Upper lobe of left lung (tissue), 6 donors: ENCODE measurements around the gene PNKP. TPM values are rescaled to one million over a fixed set of nuclear protein-coding genes. Genes with fewer than 3 reads are reported as not detected.

Experiments used
- ATAC-seq, 2 donors: fragments of 200-7000 bp; cut with Tn5 transposase; one replicate each; pipeline ENCODE4 v1.9.1; 2022; ENCODE audit warnings: mild to moderate bottlenecking in 2 of 2, moderate library complexity in 2 of 2; ENCODE audit not compliant: low FRiP score in 2 of 2
- DNase-seq, 2 donors: peaks; one replicate each; pipeline ENCODE4 v3.0.0-alpha.2; 2019 to 2020
- H3K27ac ChIP-seq, 4 donors: fragments of 200-600 bp; sonication (generic); one replicate each; pipeline ENCODE4 v1.5.1; 2016 to 2019
- H3K27me3 ChIP-seq, 4 donors: fragments of 200-600 bp; sonication (generic); one replicate each; pipeline ENCODE4 v1.5.1; 2017 to 2019
- H3K36me3 ChIP-seq, 4 donors: fragments of 200-600 bp; sonication (generic); one replicate each; pipeline ENCODE4 v1.5.1; 2016 to 2019
- H3K4me1 ChIP-seq, 4 donors: fragments of 200-600 bp; sonication (generic); one replicate each; pipeline ENCODE4 v1.5.1; 2018 to 2019
- H3K4me3 ChIP-seq, 4 donors: fragments of 200-600 bp; sonication (generic); one replicate each; pipeline ENCODE4 v1.5.1; 2017 to 2019; ENCODE audit warnings: mild to moderate bottlenecking in 2 of 4, moderate library complexity in 1 of 4
- H3K9me3 ChIP-seq, 4 donors: fragments of 200-600 bp; sonication (generic); one replicate each; pipeline ENCODE4 v1.5.1; 2018 to 2019
- EP300 ChIP-seq, 4 donors: sonication (generic); formaldehyde crosslinking; IDR thresholded peaks; one replicate each; pipeline ENCODE4 v1.5.1; 2017; ENCODE audit warnings: antibody characterized with exemption in 4 of 4, control low read depth in 2 of 4
- POLR2A ChIP-seq, 4 donors: fragments of 450-650 bp; IDR thresholded peaks; one replicate each; pipeline ENCODE4 v1.5.1; 2016 to 2017; ENCODE audit warnings: antibody characterized with exemption in 4 of 4, mild to moderate bottlenecking in 2 of 4
- POLR2AphosphoS5 ChIP-seq, 2 donors: sonication (generic); formaldehyde crosslinking; IDR thresholded peaks; one replicate each; pipeline ENCODE4 v1.5.1; 2017; ENCODE audit warnings: antibody characterized with exemption in 2 of 2
- WGBS, 2 donors: methylation state at CpG; one replicate each; pipeline ENCODE4 v1.1.5; 2017 to 2018; 5-methylcytosine and 5-hydroxymethylcytosine counted together
- small RNA-seq, 4 donors: library from RNA; depleted of rRNA; stranded (forward); fragments of <200 nt; gene quantifications; one replicate each; pipeline ENCODE3, GENCODE V24; 2016
- total RNA-seq, 6 donors: library from RNA; depleted of rRNA in 4 of 6; stranded (reverse); fragments of >200 nt in 4 of 6; gene quantifications; one replicate each; pipeline versions ENCODE4 v1.1.0 to v1.2.1, GENCODE V29; 2016 to 2021
- TF ChIP-seq, protein P1 (sequence below), 6 experiments: fragments of 450-650 bp in 4 of 6; fragments of 200-600 bp in 2 of 6; sonication (generic) in 2 of 6; IDR thresholded peaks; one replicate each; pipeline ENCODE4 v1.5.1; 2016 to 2019; ENCODE audit warnings: antibody characterized with exemption in 6 of 6
- donor health status: DM: no; HTN: no; CAD: no; lungs with moderate emphysema.
- donor health status: DM: no; HTN: yes; CAD: no; lungs with severe emphysema.

Gene PNKP
- total RNA-seq, 6 donors from 2014 or later = 47.6 to 321 (median 88.6) TPM

DNA sequence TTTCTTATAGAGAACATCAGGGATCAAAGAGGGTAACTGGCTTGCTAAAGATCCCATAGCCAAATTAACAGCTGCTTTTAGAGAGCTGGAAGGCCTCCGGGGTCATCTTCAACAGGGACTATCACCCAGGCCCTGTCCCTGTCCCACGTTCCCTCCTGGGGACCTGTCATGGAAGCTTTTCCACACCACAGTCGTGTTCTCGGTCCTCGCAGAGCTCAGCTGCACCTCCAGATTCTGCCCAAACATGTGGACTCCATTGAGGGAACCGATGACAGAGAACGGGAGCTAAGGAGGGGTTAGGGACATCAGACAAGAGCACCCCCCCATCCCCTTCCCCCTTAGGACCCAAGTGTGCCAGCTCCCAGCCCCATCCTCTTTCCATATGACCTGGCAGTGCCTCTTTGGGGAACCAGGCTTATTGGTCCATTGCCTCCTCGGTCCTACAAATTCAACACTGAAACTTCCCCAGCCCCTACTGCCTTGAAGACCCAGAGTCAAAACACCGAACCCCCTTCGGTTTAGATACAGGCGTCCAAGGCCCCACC is 54.9 kb downstream of the PNKP start:
- Histone ChIP-seq H3K9me3 (no peaks in the 10 kb centered on the region), H3K4me3 (peak overlapping the region; percentile 58 to 83 (median 62)), H3K36me3 (peaks cover 0 to 4% (median 0%) of the 10 kb centered on the region in 4 donors), H3K27ac (peak overlapping the region; percentile 88 to 93 (median 90)), H3K4me1 (peaks cover 18 to 46% (median 28%) of the 10 kb centered on the region in 4 donors), H3K27me3 (no peaks in the 10 kb centered on the region)
- 54 to 76% methylated on average over 7 to 11 of the region's 11 CpGs for WGBS, 2 donors
- TF ChIP-seq POLR2AphosphoS5 (IDR thresholded peaks at IDR 0.05) (no peak), POLR2A (IDR thresholded peaks at IDR 0.05) (no peak), EP300 (IDR thresholded peaks at IDR 0.05) (no peak)
- TF ChIP-seq, protein P1, sequence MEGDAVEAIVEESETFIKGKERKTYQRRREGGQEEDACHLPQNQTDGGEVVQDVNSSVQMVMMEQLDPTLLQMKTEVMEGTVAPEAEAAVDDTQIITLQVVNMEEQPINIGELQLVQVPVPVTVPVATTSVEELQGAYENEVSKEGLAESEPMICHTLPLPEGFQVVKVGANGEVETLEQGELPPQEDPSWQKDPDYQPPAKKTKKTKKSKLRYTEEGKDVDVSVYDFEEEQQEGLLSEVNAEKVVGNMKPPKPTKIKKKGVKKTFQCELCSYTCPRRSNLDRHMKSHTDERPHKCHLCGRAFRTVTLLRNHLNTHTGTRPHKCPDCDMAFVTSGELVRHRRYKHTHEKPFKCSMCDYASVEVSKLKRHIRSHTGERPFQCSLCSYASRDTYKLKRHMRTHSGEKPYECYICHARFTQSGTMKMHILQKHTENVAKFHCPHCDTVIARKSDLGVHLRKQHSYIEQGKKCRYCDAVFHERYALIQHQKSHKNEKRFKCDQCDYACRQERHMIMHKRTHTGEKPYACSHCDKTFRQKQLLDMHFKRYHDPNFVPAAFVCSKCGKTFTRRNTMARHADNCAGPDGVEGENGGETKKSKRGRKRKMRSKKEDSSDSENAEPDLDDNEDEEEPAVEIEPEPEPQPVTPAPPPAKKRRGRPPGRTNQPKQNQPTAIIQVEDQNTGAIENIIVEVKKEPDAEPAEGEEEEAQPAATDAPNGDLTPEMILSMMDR (IDR thresholded peaks at IDR 0.05) = no peak
- DNase-seq (no peak), ATAC-seq (no peak)

DNA sequence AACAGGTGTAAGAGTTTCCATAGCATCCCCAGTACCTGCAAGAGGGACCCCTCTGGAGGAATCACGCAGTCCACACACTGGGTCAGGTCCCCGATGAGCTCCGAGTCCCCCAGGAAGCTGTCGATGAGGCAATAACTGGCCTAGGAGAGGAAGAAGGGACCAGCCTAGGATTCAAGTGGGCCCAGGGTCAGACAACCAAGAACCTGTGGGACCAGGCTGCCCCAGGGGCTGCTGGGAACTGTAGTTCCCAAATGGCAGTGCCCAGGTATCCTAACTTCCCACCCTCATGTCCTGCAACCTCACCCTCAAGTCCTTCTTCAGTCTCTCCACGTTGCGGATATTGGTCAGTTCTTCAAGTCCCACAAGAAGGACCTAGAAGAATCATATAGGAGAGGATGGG is 56.0 kb downstream of the PNKP start:
- no peak for DNase-seq
- Histone ChIP-seq H3K9me3 (no peaks in the 10 kb centered on the region), H3K4me1 (peaks cover 18 to 38% (median 24%) of the 10 kb centered on the region in 4 donors)

More for the DNA sequence above, 56.0 kb downstream of the PNKP start:
- Histone ChIP-seq H3K27ac (no peak overlapping the region), H3K36me3 (peaks cover 0 to 16% (median 3%) of the 10 kb centered on the region in 4 donors), H3K27me3 (no peaks in the 10 kb centered on the region), H3K4me3 (no peak overlapping the region)
- no peak for ATAC-seq
- no peak for TF ChIP-seq POLR2AphosphoS5 (IDR thresholded peaks at IDR 0.05)
- TF ChIP-seq, protein P1 (IDR thresholded peaks at IDR 0.05) = no peak
- TF ChIP-seq POLR2A (IDR thresholded peaks at IDR 0.05) = no peak
- TF ChIP-seq EP300 (IDR thresholded peaks at IDR 0.05) = no peak
- WGBS, 2 donors = 89 to 96% methylated on average over 6 of the region's 6 CpGs

Small RNAs within 50 kb of the gene (small RNA-seq; reads per million reads assigned to genes)
- 0 reads per million in 4 donors for gene MIR4749

Other genes starting within 250 kb of the PNKP start
- 100 to 1,000 TPM in 3 of 6 donors, 10 to 100 TPM in 3; 81.7 to 160 (median 107) TPM for gene RRAS, start 227.4 kb downstream of the PNKP start, total RNA-seq
- 10 to 100 TPM; 28.6 to 98.5 (median 71.0) TPM for gene SCAF1, start 225.4 kb downstream of the PNKP start, total RNA-seq
- gene IRF3, start 201.7 kb downstream of the PNKP start, total RNA-seq = 100 to 1,000 TPM in 3 of 6 donors, 10 to 100 TPM in 3; 50.5 to 210 (median 99.1) TPM
- 10 to 100 TPM in 3 of 6 donors, 1 to 10 TPM in 3; 4.2 to 21.3 (median 14.1) TPM for gene BCL2L12, start 201.6 kb downstream of the PNKP start, total RNA-seq
- gene PRMT1, start 190.3 kb downstream of the PNKP start, total RNA-seq = 100 to 1,000 TPM in 2 of 6 donors, 10 to 100 TPM in 4; 65.6 to 155 (median 82.0) TPM
- 1 to 10 TPM in 4 of 6 donors, under 1 TPM in 1, not detected in 1; 0.55 to 3.0 (median 1.5) TPM for gene ADM5, start 178.0 kb downstream of the PNKP start, total RNA-seq
- 10 to 100 TPM in 1 of 6 donors, 1 to 10 TPM in 2, under 1 TPM in 1, not detected in 2; 0.46 to 17.2 (median 4.6) TPM for gene CPT1C, start 176.5 kb downstream of the PNKP start, total RNA-seq
- under 1 TPM in 3 of 6 donors, not detected in 3; 0.15 to 0.91 (median 0.37) TPM for gene TSKS, start 104.3 kb downstream of the PNKP start, total RNA-seq
- gene AP2A1, start 100.6 kb downstream of the PNKP start, total RNA-seq = 100 to 1,000 TPM in 1 of 6 donors, 10 to 100 TPM in 5; 46.0 to 113 (median 77.6) TPM
- gene FUZ, start 54.3 kb downstream of the PNKP start, total RNA-seq = 10 to 100 TPM; 17.3 to 43.0 (median 22.3) TPM
- 100 to 1,000 TPM in 1 of 6 donors, 10 to 100 TPM in 5; 41.7 to 110 (median 61.2) TPM for gene MED25, start 49.3 kb downstream of the PNKP start, total RNA-seq
- gene PTOV1, start 16.4 kb downstream of the PNKP start, total RNA-seq = 100 to 1,000 TPM in 3 of 6 donors, 10 to 100 TPM in 3; 60.2 to 136 (median 106) TPM
- 10 to 100 TPM; 11.8 to 35.5 (median 25.7) TPM for gene AKT1S1, start 9.8 kb upstream of the PNKP start, total RNA-seq
- gene TBC1D17, start 10.1 kb upstream of the PNKP start, total RNA-seq = 100 to 1,000 TPM in 1 of 6 donors, 10 to 100 TPM in 5; 22.9 to 140 (median 61.2) TPM
- 1 to 10 TPM in 5 of 6 donors, under 1 TPM in 1; 0.44 to 7.3 (median 2.1) TPM for gene IL4I1, start 29.3 kb upstream of the PNKP start, total RNA-seq
- 10 to 100 TPM; 10.0 to 25.8 (median 15.3) TPM for gene ATF5, start 61.6 kb upstream of the PNKP start, total RNA-seq
- 10 to 100 TPM; 34.7 to 44.4 (median 40.1) TPM for gene NUP62, start 61.9 kb upstream of the PNKP start, total RNA-seq
- gene SIGLEC11, start 93.6 kb upstream of the PNKP start, total RNA-seq = 1 to 10 TPM; 2.0 to 7.3 (median 4.4) TPM
- 10 to 100 TPM; 28.6 to 82.8 (median 38.4) TPM for gene VRK3, start 157.8 kb upstream of the PNKP start, total RNA-seq
- gene ZNF473, start 158.4 kb upstream of the PNKP start, total RNA-seq = 10 to 100 TPM in 1 of 6 donors, 1 to 10 TPM in 5; 3.8 to 12.5 (median 6.3) TPM